K562 (cell line): ENCODE data around the gene GLDC. TPM values are rescaled to one million over a fixed set of nuclear protein-coding genes. Genes with fewer than 3 reads are reported as not detected.
A peak's percentile ranks its signal among the peaks of the same experiment; 100 is the strongest.

Experiments used
- ASH1L ChIP-seq: fragments of 450-650 bp; IDR thresholded peaks from 2 replicates; pipeline ENCODE4 v1.6.1; 2018; ENCODE audit warnings: borderline replicate concordance, mild to moderate bottlenecking, low read depth; ENCODE audit not compliant: partially characterized antibody
- ATF7 ChIP-seq: fragments of 450-650 bp; IDR thresholded peaks from 2 replicates; pipeline ENCODE4 v1.7.1; 2014; ENCODE audit warnings: mild to moderate bottlenecking, moderate library complexity
- CREBBP ChIP-seq: IDR thresholded peaks from one replicate; pipeline ENCODE4 v1.6.1; 2012; ENCODE audit warnings: low read depth, mild to moderate bottlenecking, control low read depth, inconsistent platforms, low read length
- DNMT1 ChIP-seq: fragments of 450-650 bp; IDR thresholded peaks from 2 replicates; pipeline ENCODE4 v1.6.1; 2016; ENCODE audit warnings: antibody characterized with exemption, mild to moderate bottlenecking
- HDAC1 ChIP-seq, 2 experiments: fragments of 450-650 bp; IDR thresholded peaks; 2 replicates each; pipeline ENCODE4 v1.6.1; 2016 to 2017; ENCODE audit warnings: inconsistent platforms in 1 of 2, mild to moderate bottlenecking in 1 of 2, moderate library complexity in 1 of 2
- MAZ ChIP-seq, 2 experiments: fragments of 450-650 bp in 1 of 2; sonication (generic) in 1 of 2; formaldehyde crosslinking; IDR thresholded peaks in 1 of 2; conservative IDR thresholded peaks in 1 of 2; 2 replicates each; pipeline versions ENCODE4 v1.4.0 to v1.5.0; 2020; ENCODE audit warnings: mild to moderate bottlenecking in 1 of 2, missing genetic modification reagents in 1 of 2
- MED1 ChIP-seq: sonication (generic); formaldehyde crosslinking; IDR thresholded peaks from 2 replicates; pipeline ENCODE4 v1.8.1; 2023; ENCODE audit warnings: missing genetic modification reagents, borderline replicate concordance
- PHF21A ChIP-seq: fragments of 450-650 bp; IDR thresholded peaks from 2 replicates; pipeline ENCODE4 v1.6.1; 2017; ENCODE audit warnings: low read depth, borderline replicate concordance
- RBM22 ChIP-seq: fragments of 200-400 bp; formaldehyde crosslinking; IDR thresholded peaks from 2 replicates; pipeline ENCODE4 v1.6.1; 2018; ENCODE audit warnings: low read length, low read depth; ENCODE audit not compliant: poor library complexity, severe bottlenecking
- ZC3H11A ChIP-seq: IDR thresholded peaks from 2 replicates; pipeline ENCODE4 v1.6.1; 2012; ENCODE audit warnings: low read depth, low read length, improper control_type of control experiment
- ZFP1 ChIP-seq: fragments of 450-650 bp; formaldehyde crosslinking; IDR thresholded peaks from 2 replicates; pipeline ENCODE4 v1.4.0; 2020; ENCODE audit warnings: mild to moderate bottlenecking, mixed read lengths
- polyA plus RNA-seq, 8 experiments: library from polyadenylated mRNA; depleted of rRNA in 4 of 8; stranded (reverse) in 5 of 8; unstranded in 3 of 8; fragments of >200 nt; fragmentation: Nextera tagmentation in 2 of 8; fragmentation: Illumina TruSeq in 1 of 8; extraction: Ambion mirVana in 2 of 8; extraction: Trizol in 1 of 8; gene quantifications; 2 replicates each; pipeline versions ENCODE4 v1.2.1 to v1.2.3, GENCODE V29; 2011 to 2014; ENCODE audit warnings: inconsistent platforms in 1 of 8, missing spikeins in 1 of 8
- total RNA-seq, 7 experiments: library from RNA; depleted of rRNA in 6 of 7; stranded (reverse); fragments of >200 nt in 6 of 7; fragmentation: Illumina TruSeq in 2 of 7; extraction: Trizol in 2 of 7; gene quantifications; 2 replicates each; pipeline versions ENCODE4 v1.2.1 to v1.2.3, GENCODE V29; 2011 to 2021; ENCODE audit warnings: low replicate concordance in 1 of 7
- TF ChIP-seq, protein P1 (sequence below): fragments of 450-650 bp; IDR thresholded peaks from 2 replicates; pipeline ENCODE4 v1.6.1; 2016; ENCODE audit warnings: low read depth
- TF ChIP-seq, protein P2 (sequence below): fragments of 200-400 bp; formaldehyde crosslinking; IDR thresholded peaks from 2 replicates; pipeline ENCODE4 v1.6.1; 2017; ENCODE audit warnings: mild to moderate bottlenecking, low read depth, low read length, moderate library complexity
- TF ChIP-seq, protein P3 (sequence below): sonication (generic); formaldehyde crosslinking; IDR thresholded peaks from 2 replicates; pipeline ENCODE4 v1.8.1; 2022; ENCODE audit warnings: missing genetic modification reagents
- TF ChIP-seq, protein P4 (sequence below): sonication (generic); formaldehyde crosslinking; IDR thresholded peaks from 2 replicates; pipeline ENCODE4 v1.9.0; 2022; ENCODE audit warnings: mild to moderate bottlenecking, missing genetic modification reagents

GLDC gene
- total and polyA plus RNA-seq, 9 of the 15 experiments (the other 6 are each of a cell fraction or from before 2014, with no cell fraction given), result 0.03 to 0.27 (median 0.08) TPM; not detected in 6

DNA sequence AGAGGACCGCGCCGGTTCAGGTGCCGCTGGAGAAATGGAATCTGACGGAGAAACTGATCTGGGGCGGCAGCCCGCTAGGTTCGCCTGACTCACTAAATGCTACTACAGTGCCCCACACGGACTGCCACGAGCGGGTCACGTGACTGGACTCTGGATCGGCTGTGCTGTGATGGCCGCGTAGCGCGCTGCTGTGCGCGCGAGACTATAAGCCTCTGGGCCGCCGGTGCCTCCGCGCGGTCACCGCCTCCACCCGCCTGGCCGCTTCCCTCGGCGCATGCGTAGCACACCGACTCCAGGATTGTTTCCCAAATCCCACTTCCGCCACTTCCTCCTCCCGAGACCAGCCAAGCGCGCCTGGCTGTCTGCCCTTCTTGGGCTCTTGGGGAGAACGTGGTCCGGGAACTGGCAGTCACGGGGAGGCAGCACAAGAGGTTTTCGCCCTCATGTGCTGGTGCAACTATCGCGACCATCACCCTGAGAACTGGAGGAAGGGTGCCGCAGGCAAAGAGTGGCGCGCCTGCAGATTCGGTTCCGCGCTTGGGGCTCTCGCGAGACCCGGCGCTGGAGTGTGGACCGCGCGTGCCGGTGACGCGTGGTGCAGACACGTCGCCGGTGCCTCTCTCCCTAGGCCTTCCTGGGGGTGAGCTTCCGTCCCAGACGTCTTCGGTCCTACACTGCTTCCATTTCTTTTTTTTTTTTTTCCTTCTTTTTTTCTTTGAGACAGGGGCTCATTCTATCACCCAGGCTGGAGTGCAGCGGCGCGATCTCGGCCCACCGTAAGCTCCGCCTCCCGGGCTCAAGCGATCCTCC is 35.8 kb upstream of the GLDC start (continued):
- TF ChIP-seq, protein P1, sequence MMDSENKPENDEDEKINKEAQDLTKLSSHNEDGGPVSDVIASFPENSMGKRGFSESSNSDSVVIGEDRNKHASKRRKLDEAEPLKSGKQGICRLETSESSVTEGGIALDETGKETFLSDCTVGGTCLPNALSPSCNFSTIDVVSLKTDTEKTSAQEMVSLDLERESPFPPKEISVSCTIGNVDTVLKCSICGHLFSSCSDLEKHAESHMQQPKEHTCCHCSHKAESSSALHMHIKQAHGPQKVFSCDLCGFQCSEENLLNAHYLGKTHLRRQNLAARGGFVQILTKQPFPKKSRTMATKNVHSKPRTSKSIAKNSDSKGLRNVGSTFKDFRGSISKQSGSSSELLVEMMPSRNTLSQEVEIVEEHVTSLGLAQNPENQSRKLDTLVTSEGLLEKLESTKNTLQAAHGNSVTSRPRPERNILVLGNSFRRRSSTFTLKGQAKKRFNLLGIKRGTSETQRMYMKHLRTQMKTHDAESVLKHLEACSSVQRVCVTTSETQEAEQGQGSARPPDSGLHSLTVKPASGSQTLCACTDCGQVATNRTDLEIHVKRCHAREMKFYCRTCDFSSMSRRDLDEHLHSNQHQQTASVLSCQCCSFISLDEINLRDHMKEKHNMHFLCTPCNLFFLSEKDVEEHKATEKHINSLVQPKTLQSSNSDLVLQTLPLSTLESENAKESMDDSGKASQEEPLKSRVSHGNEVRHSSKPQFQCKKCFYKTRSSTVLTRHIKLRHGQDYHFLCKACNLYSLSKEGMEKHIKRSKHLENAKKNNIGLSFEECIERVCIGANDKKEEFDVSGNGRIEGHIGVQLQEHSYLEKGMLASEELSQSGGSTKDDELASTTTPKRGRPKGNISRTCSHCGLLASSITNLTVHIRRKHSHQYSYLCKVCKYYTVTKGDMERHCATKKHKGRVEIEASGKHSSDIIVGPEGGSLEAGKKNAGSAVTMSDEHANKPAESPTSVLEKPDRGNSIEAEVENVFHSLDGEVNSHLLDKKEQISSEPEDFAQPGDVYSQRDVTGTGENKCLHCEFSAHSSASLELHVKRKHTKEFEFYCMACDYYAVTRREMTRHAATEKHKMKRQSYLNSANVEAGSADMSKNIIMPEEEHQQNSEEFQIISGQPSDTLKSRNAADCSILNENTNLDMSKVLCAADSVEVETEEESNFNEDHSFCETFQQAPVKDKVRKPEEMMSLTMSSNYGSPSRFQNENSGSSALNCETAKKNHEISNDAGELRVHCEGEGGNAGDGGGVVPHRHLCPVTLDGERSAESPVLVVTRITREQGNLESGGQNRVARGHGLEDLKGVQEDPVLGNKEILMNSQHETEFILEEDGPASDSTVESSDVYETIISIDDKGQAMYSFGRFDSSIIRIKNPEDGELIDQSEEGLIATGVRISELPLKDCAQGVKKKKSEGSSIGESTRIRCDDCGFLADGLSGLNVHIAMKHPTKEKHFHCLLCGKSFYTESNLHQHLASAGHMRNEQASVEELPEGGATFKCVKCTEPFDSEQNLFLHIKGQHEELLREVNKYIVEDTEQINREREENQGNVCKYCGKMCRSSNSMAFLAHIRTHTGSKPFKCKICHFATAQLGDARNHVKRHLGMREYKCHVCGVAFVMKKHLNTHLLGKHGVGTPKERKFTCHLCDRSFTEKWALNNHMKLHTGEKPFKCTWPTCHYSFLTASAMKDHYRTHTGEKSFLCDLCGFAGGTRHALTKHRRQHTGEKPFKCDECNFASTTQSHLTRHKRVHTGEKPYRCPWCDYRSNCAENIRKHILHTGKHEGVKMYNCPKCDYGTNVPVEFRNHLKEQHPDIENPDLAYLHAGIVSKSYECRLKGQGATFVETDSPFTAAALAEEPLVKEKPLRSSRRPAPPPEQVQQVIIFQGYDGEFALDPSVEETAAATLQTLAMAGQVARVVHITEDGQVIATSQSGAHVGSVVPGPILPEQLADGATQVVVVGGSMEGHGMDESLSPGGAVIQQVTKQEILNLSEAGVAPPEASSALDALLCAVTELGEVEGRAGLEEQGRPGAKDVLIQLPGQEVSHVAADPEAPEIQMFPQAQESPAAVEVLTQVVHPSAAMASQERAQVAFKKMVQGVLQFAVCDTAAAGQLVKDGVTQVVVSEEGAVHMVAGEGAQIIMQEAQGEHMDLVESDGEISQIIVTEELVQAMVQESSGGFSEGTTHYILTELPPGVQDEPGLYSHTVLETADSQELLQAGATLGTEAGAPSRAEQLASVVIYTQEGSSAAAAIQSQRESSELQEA, result no peak; the same call in 1 of the 2 replicates
- TF ChIP-seq, protein P2, sequence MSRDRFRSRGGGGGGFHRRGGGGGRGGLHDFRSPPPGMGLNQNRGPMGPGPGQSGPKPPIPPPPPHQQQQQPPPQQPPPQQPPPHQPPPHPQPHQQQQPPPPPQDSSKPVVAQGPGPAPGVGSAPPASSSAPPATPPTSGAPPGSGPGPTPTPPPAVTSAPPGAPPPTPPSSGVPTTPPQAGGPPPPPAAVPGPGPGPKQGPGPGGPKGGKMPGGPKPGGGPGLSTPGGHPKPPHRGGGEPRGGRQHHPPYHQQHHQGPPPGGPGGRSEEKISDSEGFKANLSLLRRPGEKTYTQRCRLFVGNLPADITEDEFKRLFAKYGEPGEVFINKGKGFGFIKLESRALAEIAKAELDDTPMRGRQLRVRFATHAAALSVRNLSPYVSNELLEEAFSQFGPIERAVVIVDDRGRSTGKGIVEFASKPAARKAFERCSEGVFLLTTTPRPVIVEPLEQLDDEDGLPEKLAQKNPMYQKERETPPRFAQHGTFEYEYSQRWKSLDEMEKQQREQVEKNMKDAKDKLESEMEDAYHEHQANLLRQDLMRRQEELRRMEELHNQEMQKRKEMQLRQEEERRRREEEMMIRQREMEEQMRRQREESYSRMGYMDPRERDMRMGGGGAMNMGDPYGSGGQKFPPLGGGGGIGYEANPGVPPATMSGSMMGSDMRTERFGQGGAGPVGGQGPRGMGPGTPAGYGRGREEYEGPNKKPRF, result no peak
- TF ChIP-seq, protein P3, sequence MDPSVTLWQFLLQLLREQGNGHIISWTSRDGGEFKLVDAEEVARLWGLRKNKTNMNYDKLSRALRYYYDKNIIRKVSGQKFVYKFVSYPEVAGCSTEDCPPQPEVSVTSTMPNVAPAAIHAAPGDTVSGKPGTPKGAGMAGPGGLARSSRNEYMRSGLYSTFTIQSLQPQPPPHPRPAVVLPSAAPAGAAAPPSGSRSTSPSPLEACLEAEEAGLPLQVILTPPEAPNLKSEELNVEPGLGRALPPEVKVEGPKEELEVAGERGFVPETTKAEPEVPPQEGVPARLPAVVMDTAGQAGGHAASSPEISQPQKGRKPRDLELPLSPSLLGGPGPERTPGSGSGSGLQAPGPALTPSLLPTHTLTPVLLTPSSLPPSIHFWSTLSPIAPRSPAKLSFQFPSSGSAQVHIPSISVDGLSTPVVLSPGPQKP, result no peak
- TF ChIP-seq CREBBP, result no peak
- TF ChIP-seq, protein P4, sequence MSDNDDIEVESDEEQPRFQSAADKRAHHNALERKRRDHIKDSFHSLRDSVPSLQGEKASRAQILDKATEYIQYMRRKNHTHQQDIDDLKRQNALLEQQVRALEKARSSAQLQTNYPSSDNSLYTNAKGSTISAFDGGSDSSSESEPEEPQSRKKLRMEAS, result peak; percentile 89
- TF ChIP-seq HDAC1 (IDR thresholded peaks at IDR 0.05), result peak in 1 of 2 experiments; percentile 60; a peak in 1 of 4 replicates
- TF ChIP-seq ASH1L, result no peak
- no peak for TF ChIP-seq RBM22
- TF ChIP-seq ZFP1 (CRISPR knock-in tag), result no peak
- peak in 1 of 2 experiments; percentile 55; a peak in 3 of 4 replicates for TF ChIP-seq MAZ (CRISPR knock-in tag; conservative IDR thresholded peaks at IDR 0.05 in 1 of 2, IDR thresholded peaks at IDR 0.05 in 1 of 2)
- 0 out of 2 replicates have a peak, but pooled peaks have one; percentile 57 for TF ChIP-seq PHF21A
- no peak for TF ChIP-seq MED1 (CRISPR knock-in tag)
- no peak for TF ChIP-seq DNMT1
- TF ChIP-seq ATF7, result peak; percentile 62
- TF ChIP-seq ZC3H11A, result no peak
